A204.1 (cell line): ENCODE measurements around the gene CD46.

Experiments
- FAIRE-seq: peaks from 2 replicates; lab custom pipeline; 2012; peaks lifted over from hg19 to GRCh38; lab: Jason Lieb, UNC

Gene CD46

DNA sequence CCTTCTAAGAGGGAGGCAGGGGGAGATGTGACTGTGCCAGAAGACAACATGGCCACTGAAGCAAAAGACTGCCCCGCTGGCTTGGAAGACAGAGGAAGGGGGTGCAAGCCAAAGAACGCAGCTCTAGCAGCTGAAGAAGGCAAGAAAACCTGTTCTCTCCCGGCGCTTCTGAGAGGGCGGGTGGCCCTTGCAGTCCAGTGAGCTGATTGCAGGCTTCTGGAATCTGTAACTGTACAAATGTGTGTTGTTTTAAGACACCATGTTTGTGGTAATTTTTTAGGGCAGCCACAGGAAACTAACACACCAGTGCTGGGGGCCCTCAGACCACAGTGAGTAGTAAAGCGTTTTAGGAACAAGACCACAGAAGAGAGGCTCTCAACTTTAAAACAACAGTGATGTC, 47.0 kb downstream of the CD46 start:
- no peak for FAIRE-seq

DNA sequence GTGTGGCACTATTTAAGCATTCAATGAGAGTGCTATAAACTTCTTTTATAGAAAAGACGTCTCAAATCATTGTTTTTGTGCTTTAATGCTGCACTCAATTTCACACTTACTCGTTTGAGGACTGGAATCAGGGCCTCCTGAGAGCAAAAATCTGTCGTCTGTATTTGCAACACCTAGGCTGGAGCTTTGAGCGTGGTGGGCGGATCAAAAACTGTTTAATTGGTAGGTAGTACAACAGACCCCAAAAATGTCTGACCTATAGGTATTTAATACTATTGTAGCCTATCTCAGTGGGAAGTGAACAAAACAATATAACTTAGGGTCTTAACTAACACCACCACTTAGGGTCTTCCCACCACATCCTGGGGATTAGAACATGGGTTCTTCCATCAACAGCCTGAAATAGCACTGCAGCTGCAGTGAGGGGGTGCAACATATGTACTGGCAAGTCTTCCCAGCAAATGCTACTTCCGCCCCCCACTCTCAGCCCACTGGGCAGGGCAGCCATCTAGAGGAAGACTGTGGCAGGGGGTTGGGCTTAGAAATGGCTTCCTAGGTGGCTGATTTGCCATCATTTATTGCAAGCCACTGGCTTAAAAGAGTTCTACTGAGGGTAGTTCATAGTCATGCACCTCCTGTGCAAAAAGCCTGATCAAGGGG, 48.3 kb downstream of the CD46 start:
- FAIRE-seq = no peak

DNA sequence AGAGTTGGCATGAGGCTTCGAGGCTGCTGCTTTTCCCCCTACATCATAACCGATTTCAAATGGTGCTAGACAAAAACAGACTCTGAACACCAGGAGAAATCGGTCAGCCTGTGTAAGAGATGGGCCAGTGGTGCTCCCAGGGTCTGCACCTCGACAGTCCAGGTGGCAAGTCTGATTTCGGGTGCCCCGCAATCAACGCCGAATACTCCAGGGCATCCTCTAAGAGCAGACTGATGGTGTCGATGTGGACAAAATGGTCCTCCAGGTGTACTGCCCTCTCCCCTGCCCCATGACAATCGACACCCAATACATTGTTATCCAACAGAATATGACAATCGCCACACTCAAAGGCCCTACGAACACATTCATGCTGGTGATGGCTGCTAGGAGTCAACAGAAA, 50.0 kb downstream of the CD46 start:
- no peak for FAIRE-seq

- no peak for FAIRE-seq
These were observed 51.8 kb downstream of the CD46 start for GRCh38 chr1:207803678-207804077.

- no peak for FAIRE-seq
These were observed 53.0 kb downstream of the CD46 start for GRCh38 chr1:207804721-207805468.

GRCh38 chr1:207805841-207806421, 54.1 kb downstream of the CD46 start:
- FAIRE-seq = no peak

DNA sequence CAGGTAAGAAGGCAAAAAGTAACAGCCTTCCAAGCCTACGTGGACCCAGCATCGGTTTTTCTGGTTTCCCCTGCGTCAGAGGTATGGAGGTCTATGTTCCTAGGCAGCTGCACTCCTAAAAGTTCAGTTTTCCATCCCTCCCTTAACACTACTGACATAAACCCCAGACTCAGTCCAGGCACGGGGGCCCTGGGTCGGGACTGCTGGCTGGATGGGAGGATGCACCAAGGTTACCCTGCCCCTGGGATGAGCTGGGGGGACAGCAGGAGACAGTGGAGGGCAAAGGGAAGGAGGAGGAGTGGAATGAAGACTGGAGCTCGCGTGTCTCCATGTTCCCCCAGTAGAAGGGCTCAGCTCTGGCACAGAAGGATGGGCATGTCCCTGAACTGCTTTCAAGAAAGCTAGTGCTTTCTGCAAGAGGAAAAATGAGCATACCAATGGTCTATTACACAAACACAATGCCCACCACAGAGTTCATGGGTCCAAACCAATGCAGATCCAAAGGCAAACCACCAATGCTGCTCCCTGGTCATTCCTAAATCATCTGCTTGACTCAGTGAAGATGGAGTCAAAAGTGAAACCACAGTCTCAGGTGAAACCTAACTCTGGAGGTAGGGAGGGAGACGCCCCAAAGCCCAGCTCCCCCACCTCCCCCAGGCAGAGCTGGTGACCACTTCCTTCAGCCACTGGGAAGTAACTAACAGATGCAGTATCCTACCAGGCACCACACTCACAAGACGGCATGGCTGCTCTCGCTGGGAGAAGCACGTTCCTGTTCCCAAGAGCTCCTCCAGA, 54.9 kb downstream of the CD46 start:
- FAIRE-seq = no peak

GRCh38 chr1:207807326-207807689, 55.5 kb downstream of the CD46 start:
- no peak for FAIRE-seq

DNA sequence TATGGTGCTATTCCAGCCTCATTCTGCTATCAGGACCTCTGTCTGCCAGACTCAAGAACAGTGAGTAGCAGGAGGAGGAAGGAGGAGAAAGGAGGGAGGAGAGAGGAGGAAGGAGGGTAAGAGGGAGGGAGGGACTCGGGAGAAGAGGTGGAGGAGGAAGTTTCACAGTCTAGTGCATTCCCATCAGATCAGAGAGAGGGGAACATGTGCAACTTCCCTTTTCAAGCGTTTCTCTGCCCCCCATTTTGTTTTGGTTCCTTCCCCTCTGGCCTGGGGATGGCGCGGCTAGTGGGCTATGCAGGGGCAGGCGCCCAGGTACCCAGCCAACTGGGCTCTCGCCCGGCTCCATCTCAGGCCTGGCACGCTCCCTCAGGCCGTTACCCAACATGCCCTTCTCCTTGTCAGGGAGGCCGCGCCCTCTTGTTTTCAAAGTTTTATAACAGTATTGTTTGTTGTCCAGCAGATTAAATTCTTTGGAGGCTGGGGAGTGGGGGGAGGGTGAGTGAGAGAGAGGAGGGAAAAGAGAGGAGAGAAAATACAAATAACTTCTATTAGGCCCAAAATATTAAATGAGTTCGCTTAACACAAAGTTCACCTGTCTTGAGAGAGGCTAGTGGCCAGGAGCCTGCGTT, 56.0 kb downstream of the CD46 start:
- FAIRE-seq = no peak

DNA sequence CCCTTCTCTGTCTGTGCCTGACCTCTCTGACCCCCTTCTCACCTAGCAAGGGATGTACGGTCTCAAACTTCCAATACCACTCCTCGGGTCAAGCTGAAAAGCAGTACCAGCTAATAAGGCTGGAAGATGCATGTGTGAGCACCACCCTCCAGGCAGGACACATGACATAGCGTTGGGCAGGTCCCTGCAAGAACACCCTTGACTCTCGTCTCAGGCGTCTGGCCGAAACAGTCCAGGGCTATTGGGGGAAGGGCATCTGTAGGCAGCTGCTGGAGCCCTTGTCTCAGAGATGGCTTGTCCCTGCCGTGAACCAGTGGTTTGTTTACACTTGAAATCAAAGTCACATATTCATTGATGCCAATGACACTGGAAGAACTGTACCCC, 56.5 kb downstream of the CD46 start:
- no peak for FAIRE-seq

GRCh38 chr1:207808911-207809555, 57.2 kb downstream of the CD46 start:
- FAIRE-seq = no peak

GRCh38 chr1:207810173-207810572, 58.3 kb downstream of the CD46 start:
- no peak for FAIRE-seq

- no peak for FAIRE-seq
These were observed 58.9 kb downstream of the CD46 start for GRCh38 chr1:207810606-207811295.

DNA sequence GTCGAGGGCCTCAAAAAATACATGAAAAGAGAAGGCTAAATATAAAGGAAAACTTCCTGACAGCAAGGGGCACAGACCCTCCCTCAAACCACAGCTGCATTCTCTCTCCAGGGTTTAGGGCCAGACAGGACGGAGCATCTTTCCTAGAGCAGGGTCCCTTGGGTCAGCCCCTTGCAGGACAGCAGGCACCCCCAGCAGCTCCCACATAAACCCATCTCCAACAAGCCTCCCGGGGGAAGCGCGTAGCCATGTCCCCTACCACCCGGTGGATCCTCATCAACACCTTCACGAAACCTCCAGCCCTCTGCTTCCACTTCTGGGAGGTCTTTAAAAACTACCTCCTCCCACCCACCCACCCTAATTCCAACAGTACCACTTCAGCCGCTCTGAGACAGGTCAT, 59.5 kb downstream of the CD46 start:
- FAIRE-seq = no peak

GRCh38 chr1:207811920-207812720, 60.3 kb downstream of the CD46 start:
- no peak for FAIRE-seq

DNA sequence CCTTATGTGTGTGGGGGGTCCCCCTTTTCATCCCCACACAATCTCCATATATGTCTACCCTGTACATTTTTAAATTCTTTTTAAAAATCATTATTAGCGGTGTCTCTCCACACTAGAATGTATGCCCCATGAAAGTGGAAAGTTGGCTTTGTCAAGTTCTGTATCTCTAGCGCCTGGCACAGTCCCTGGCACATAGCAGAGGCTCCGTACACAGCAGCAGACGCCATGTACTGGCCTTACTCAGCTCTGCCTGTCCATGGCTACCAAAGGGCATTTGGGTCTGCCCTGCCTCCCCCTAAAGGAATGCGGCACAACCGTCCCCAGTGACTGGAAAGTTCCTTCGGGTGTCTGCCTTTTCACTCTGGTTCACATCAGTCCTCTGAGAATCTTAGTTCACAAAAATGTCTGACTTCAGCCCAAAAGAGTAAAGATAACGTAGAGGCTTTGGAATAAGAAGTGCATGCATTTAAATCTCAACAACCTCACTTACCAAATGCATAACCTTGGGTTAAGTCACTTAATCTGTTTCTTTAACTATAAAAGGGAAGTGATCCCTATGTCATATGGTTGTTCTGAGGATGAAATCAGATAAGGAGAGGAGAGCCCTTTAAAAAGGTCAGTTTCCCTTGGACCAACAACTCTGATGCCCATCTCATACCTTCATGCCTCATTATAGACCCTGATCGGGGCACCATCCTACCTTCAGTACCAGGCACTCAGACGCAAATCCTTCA, 61.1 kb downstream of the CD46 start:
- no peak for FAIRE-seq

DNA sequence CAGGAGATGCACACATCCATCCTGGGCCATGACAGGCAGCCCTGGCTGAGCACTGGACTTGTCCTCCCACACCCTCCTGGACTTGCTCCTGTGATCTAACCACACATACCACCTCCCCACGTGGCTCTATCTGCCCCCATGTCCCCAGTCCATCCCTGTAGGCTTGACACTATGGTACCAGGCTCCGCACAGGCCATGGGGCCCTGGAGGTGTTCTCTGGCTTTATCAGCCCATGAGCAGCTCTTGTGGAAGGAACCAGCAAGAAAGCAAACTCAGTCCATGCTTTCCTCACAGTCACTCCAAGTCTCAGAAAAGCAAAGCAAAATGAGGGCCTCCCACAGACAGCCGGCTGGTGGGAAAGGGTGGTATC, 61.6 kb downstream of the CD46 start:
- FAIRE-seq = no peak

DNA sequence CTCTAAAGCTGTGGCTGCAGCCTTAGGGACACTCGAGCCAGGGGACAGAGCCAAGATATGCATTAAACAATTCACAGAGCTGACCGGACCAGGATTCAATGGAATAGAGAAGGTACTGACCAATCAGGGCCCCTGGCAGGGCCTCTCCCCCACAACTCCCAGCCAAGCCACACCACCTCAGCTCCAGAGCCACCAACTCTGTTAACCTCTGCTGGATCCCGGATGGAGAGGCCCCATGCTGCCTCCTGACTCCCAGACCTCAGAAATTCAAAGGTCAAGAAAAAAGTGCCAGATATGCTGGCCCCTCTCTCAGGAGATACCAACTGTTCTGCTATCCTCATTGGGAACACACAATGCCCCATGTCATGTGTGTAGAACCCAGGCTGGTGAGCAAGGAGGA, 62.1 kb downstream of the CD46 start:
- no peak for FAIRE-seq

GRCh38 chr1:207814469-207814868, 62.6 kb downstream of the CD46 start:
- no peak for FAIRE-seq

GRCh38 chr1:207815466-207815865, 63.6 kb downstream of the CD46 start:
- FAIRE-seq = no peak
